Measurements from ENCODE around the gene KCNS1. TPM values are rescaled to one million over a fixed set of nuclear protein-coding genes. Genes with fewer than 3 reads are reported as not detected.

Gene KCNS1
- total RNA-seq, 1 experiment from 2014 or later = not detected

DNA sequence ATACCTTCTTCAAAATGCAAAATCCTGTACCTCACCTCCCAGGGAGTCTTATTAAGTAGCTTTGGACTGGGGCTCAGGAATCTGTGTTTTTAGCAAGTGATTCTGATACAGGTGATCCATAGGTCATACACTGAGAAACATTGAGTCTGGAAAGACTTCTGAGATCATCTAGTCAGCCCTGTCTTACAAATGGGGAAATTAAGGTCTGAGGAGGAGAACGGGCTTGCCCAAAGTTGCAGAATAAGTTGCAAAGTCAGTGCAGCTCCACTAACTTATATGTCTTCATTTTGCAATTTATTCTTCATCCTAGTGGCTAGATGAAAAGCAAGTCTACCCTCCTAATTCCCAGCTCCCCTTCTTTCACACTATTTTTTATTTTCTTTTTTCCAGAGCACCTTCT, 28.9 kb downstream of the KCNS1 start:
- TF ChIP-seq POLR2AphosphoS5 (IDR thresholded peaks at IDR 0.05; ENCODE audit: low read depth, low read length) (no peak), SIN3A (IDR thresholded peaks at IDR 0.05; ENCODE audit: borderline replicate concordance, insufficient read depth, low read depth, low read length) (no peak), TCF7L2 (IDR thresholded peaks at IDR 0.05; ENCODE audit: low read depth, low read length) (no peak)
- TF ChIP-seq, protein P1, sequence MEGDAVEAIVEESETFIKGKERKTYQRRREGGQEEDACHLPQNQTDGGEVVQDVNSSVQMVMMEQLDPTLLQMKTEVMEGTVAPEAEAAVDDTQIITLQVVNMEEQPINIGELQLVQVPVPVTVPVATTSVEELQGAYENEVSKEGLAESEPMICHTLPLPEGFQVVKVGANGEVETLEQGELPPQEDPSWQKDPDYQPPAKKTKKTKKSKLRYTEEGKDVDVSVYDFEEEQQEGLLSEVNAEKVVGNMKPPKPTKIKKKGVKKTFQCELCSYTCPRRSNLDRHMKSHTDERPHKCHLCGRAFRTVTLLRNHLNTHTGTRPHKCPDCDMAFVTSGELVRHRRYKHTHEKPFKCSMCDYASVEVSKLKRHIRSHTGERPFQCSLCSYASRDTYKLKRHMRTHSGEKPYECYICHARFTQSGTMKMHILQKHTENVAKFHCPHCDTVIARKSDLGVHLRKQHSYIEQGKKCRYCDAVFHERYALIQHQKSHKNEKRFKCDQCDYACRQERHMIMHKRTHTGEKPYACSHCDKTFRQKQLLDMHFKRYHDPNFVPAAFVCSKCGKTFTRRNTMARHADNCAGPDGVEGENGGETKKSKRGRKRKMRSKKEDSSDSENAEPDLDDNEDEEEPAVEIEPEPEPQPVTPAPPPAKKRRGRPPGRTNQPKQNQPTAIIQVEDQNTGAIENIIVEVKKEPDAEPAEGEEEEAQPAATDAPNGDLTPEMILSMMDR (IDR thresholded peaks at IDR 0.05) = no peak
- TF ChIP-seq, protein P2, sequence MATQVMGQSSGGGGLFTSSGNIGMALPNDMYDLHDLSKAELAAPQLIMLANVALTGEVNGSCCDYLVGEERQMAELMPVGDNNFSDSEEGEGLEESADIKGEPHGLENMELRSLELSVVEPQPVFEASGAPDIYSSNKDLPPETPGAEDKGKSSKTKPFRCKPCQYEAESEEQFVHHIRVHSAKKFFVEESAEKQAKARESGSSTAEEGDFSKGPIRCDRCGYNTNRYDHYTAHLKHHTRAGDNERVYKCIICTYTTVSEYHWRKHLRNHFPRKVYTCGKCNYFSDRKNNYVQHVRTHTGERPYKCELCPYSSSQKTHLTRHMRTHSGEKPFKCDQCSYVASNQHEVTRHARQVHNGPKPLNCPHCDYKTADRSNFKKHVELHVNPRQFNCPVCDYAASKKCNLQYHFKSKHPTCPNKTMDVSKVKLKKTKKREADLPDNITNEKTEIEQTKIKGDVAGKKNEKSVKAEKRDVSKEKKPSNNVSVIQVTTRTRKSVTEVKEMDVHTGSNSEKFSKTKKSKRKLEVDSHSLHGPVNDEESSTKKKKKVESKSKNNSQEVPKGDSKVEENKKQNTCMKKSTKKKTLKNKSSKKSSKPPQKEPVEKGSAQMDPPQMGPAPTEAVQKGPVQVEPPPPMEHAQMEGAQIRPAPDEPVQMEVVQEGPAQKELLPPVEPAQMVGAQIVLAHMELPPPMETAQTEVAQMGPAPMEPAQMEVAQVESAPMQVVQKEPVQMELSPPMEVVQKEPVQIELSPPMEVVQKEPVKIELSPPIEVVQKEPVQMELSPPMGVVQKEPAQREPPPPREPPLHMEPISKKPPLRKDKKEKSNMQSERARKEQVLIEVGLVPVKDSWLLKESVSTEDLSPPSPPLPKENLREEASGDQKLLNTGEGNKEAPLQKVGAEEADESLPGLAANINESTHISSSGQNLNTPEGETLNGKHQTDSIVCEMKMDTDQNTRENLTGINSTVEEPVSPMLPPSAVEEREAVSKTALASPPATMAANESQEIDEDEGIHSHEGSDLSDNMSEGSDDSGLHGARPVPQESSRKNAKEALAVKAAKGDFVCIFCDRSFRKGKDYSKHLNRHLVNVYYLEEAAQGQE (IDR thresholded peaks at IDR 0.05; ENCODE audit: insufficient read depth in 1 of 2, low read depth in 2 of 2, low read length in 1 of 2) = no peak
- Histone ChIP-seq H3K27me3 (ENCODE audit: control insufficient read depth, insufficient read depth, low read length) (no peaks in the 10 kb centered on the region), H3K4me1 (ENCODE audit: control insufficient read depth, insufficient read depth, low read length) (no peaks in the 10 kb centered on the region), H3K27ac (ENCODE audit: low read length) (no peak overlapping the region), H3K36me3 (ENCODE audit: control insufficient read depth, insufficient read depth, low read length) (no peaks in the 10 kb centered on the region), H3K9me3 (ENCODE audit: control insufficient read depth, insufficient read depth, low read depth, low read length) (no peaks in the 10 kb centered on the region), H3K4me3 (ENCODE audit: low read depth in 2 of 2, low read length in 2 of 2) (no peak overlapping the region)
- BruUV-seq (replicated peaks) = no TSS peak
- POLR2A ChIA-PET = no interaction called here
- DNase-seq (ENCODE audit: low read depth, low spot score) (no peak), ATAC-seq (no peak)
- intact Hi-C loops (cut with micrococcal nuclease; ENCODE audit: unreplicated experiment) (no loop called here), in situ Hi-C loops (cut with HindIII; ENCODE audit: low pct_unique_long_range_greater_than_20kb, low sequenced_read_pairs) (no loop called here)
- CTCF ChIA-PET = interaction anchor here (0.9 kb wide), 1 partner anchor 222 kb away, joined by 3 read pairs; no protein-coding TSS in a partner anchor

DNA sequence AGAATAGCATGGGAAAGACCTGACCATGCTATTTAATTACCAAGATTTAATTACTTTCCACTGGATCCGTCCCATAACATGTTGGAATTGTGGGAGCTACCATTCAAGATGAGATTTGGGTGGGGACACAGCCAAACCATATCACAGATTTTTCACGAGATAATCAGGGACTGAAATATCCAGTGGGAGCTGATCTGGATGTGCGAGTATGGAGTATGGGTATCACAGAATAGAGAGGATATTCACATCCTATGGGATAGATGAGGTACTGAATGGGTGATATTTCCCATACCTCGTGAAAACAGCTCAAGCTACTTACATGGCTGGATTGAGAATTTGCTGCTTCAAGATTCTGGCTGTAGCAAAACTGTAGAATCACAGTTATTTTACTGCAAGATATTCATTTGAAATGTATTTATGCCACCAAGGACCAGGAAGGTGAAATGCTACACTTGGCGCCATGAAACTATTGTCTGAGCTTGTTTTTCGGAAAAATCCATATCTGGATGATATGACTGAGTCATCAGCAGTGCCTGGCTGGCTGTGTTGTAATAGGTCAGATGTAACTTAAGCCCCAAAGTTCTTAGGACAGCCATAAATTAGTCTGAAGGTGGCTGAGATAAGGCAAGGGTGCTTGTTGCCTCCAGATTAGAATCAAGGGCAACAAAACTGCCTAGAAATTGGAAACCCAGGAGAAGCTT, 29.8 kb downstream of the KCNS1 start:
- TF ChIP-seq SIN3A (IDR thresholded peaks at IDR 0.05; ENCODE audit: borderline replicate concordance, insufficient read depth, low read depth, low read length) = no peak
- no peaks in the 10 kb centered on the region for H3K4me1 ChIP-seq (ENCODE audit: control insufficient read depth, insufficient read depth, low read length)
- intact Hi-C loops (cut with micrococcal nuclease; ENCODE audit: unreplicated experiment) = no loop called here
- H3K36me3 ChIP-seq (ENCODE audit: control insufficient read depth, insufficient read depth, low read length) = no peaks in the 10 kb centered on the region
- ChIA-PET CTCF (interaction anchor here (0.9 kb wide), 1 partner anchor 223 kb away, joined by 3 read pairs; no protein-coding TSS in a partner anchor), POLR2A (no interaction called here)
- no peak for ATAC-seq
- no TSS peak for BruUV-seq (replicated peaks)
- DNase-seq (ENCODE audit: low read depth, low spot score) = no peak
- no peak overlapping the region for H3K27ac ChIP-seq (ENCODE audit: low read length)
- H3K4me3 ChIP-seq (ENCODE audit: low read depth in 2 of 2, low read length in 2 of 2) = no peak overlapping the region
- in situ Hi-C loops (cut with HindIII; ENCODE audit: low pct_unique_long_range_greater_than_20kb, low sequenced_read_pairs) = no loop called here
- H3K27me3 ChIP-seq (ENCODE audit: control insufficient read depth, insufficient read depth, low read length) = no peaks in the 10 kb centered on the region
- no peaks in the 10 kb centered on the region for H3K9me3 ChIP-seq (ENCODE audit: control insufficient read depth, insufficient read depth, low read depth, low read length)

DNA sequence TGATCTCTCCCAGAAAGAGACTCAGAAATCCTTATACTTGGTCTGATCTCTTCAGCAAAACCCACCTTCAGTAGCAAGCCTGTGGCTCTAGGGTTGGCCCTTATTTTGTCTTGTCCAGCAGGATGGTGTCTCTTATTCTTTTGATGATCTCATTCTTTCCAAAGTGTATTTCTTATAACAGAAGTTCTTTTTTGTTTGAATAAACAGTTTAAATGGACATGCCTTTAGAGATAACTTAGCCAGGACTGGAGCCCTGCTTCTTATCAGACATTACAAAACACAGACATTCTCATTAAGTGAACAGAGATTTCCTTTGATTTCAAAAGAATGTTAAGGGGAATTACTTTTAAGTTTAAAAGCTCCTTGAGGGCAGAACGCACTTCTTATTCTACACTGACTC, 31.7 kb downstream of the KCNS1 start:
- BruUV-seq (replicated peaks) = no TSS peak
- Histone ChIP-seq H3K4me3 (ENCODE audit: low read depth in 2 of 2, low read length in 2 of 2) (no peak overlapping the region), H3K9me3 (ENCODE audit: control insufficient read depth, insufficient read depth, low read depth, low read length) (no peaks in the 10 kb centered on the region), H3K36me3 (ENCODE audit: control insufficient read depth, insufficient read depth, low read length) (no peaks in the 10 kb centered on the region), H3K4me1 (ENCODE audit: control insufficient read depth, insufficient read depth, low read length) (no peaks in the 10 kb centered on the region), H3K27me3 (ENCODE audit: control insufficient read depth, insufficient read depth, low read length) (no peaks in the 10 kb centered on the region), H3K27ac (ENCODE audit: low read length) (no peak overlapping the region)
- TF ChIP-seq, protein P1 (IDR thresholded peaks at IDR 0.05) = no peak
- TF ChIP-seq POLR2AphosphoS5 (IDR thresholded peaks at IDR 0.05; ENCODE audit: low read depth, low read length) = no peak
- TF ChIP-seq, protein P2 (IDR thresholded peaks at IDR 0.05; ENCODE audit: insufficient read depth in 1 of 2, low read depth in 2 of 2, low read length in 1 of 2) = no peak
- no peak for TF ChIP-seq SIN3A (IDR thresholded peaks at IDR 0.05; ENCODE audit: borderline replicate concordance, insufficient read depth, low read depth, low read length)
- TF ChIP-seq TCF7L2 (IDR thresholded peaks at IDR 0.05; ENCODE audit: low read depth, low read length) = no peak
- ChIA-PET POLR2A (interaction anchor here (0.6 kb wide), 1 partner anchor 38 kb away, joined by 3 read pairs; no protein-coding TSS in a partner anchor), CTCF (no interaction called here)
- no peak for DNase-seq (ENCODE audit: low read depth, low spot score)
- no peak for ATAC-seq
- intact Hi-C loops (cut with micrococcal nuclease; ENCODE audit: unreplicated experiment) = no loop called here
- in situ Hi-C loops (cut with HindIII; ENCODE audit: low pct_unique_long_range_greater_than_20kb, low sequenced_read_pairs) = no loop called here

All from Panc1 (cell line).